ENCODE results near the gene ARAF. TPM values are rescaled to one million over a fixed set of nuclear protein-coding genes. Genes with fewer than 3 reads are reported as not detected.

The ARAF gene
- total RNA-seq, 2 experiments from 2014 or later, result 66.4 to 68.6 TPM

GRCh38 chrX:47578692-47579091 lies 17.7 kb downstream of the ARAF start:
- H3K36me3 Mint-ChIP-seq, result peaks cover 1% of the 10 kb centered on the region
- no peak for DNase-seq
- POLR2A ChIA-PET, result no interaction called here
- peaks cover 38% of the 10 kb centered on the region for H3K4me1 Mint-ChIP-seq (ENCODE audit: low read depth)
- H3K27me3 Mint-ChIP-seq, result no peaks in the 10 kb centered on the region
- H3K9me3 Mint-ChIP-seq, result no peaks in the 10 kb centered on the region
- CTCF ChIA-PET, result no interaction called here
- no peak overlapping the region for H3K4me3 Mint-ChIP-seq
- H3K27ac Mint-ChIP-seq, result no peak overlapping the region
- intact Hi-C loops (cut with micrococcal nuclease), result loop anchor here (1.0 kb wide), 1 partner anchor 17 kb away; the partner anchor contains the start of gene ARAF

DNA sequence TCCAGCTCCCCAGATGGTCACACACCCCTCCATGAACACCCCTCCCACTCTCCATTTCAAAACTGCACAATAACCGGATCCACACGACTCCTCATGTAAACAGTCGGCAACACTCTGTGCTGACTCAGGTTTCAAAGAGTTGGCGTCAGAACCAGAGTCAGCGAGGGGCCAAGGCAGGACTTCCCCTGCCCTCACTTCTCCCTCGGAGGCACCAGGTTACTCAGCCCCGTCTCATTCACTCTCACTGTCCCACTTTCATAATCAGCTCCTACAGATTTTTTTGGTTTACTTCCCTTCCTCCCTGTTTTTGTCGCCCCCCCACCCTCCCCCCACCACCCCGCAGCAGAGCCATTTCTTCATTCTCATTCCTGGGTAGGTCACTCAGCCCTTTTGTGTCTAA lies 18.5 kb downstream of the ARAF start:
- peaks cover 41% of the 10 kb centered on the region for H3K4me1 Mint-ChIP-seq (ENCODE audit: low read depth)
- H3K27me3 Mint-ChIP-seq, result no peaks in the 10 kb centered on the region
- CTCF ChIA-PET, result no interaction called here
- H3K27ac Mint-ChIP-seq, result peak overlapping the region; percentile 71
- no peaks in the 10 kb centered on the region for H3K9me3 Mint-ChIP-seq
- H3K36me3 Mint-ChIP-seq, result peaks cover 1% of the 10 kb centered on the region
- intact Hi-C loops (cut with micrococcal nuclease), result loop anchor here (1.0 kb wide), 1 partner anchor 18 kb away; the partner anchor contains the start of gene ARAF
- POLR2A ChIA-PET, result no interaction called here
- DNase-seq, result peak; percentile 83
- peak overlapping the region; percentile 29 for H3K4me3 Mint-ChIP-seq

DNA sequence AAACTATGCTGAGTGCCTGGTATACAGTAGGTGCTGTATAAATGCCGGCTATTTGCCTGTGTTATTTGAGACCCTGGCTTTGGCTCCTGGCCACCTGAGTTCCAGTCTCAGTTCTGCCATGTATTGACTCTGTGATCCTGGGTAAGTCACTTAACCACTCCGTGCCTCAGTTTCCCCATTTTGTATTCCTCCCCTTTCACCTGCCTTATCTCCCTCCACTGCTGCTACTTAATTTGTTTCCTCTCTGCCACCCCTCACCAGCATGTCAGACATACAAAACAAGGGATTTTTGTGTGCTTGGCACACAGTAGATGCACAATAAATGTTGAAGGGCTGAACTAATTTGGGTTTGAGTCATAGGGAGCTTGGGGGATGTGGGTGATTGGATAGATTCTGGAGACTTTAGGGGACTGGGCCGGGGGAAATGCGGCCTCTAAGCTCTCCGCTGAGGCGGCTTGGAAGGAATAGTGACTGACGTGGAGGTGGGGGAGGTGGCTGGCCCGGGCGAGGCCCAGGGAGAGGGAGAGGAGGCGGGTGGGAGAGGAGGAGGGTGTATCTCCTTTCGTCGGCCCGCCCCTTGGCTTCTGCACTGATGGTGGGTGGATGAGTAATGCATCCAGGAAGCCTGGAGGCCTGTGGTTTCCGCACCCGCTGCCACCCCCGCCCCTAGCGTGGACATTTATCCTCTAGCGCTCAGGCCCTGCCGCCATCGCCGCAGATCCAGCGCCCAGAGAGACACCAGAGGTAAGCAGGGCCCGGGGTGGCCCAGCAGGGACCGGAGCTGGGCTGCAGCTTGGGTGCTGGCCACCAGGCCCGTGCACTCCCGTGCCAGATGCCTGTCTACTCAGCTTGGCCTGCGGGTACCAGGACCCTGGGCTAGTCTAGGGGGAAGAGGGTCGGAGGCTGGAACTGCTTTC lies 21.0 kb downstream of the ARAF start, which contains the start of gene TIMP1:
TIMP1 (plus strand) TSS at position 706 of the 917 bp plus-strand sequence. CDS start 980 bp downstream, outside the sequence.
- DNase-seq, result peak; percentile 92
- Mint-ChIP-seq H3K4me1 (ENCODE audit: low read depth) (peaks cover 41% of the 10 kb centered on the region), H3K36me3 (peaks cover 1% of the 10 kb centered on the region), H3K9me3 (no peaks in the 10 kb centered on the region), H3K27me3 (no peaks in the 10 kb centered on the region), H3K27ac (peak within 1 kb of the TSS; percentile 74), H3K4me3 (peak within 1 kb of the TSS; percentile 65)
- intact Hi-C loops (cut with micrococcal nuclease), result loop anchor here (5.0 kb wide), 2 partner anchors 40 to 70 kb away; partner anchors contain the start of gene ELK1
- ChIA-PET POLR2A (no interaction called here), CTCF (interaction anchor here (1.0 kb wide), 1 partner anchor 26 kb away, joined by 3 read pairs; no protein-coding TSS in a partner anchor)

DNA sequence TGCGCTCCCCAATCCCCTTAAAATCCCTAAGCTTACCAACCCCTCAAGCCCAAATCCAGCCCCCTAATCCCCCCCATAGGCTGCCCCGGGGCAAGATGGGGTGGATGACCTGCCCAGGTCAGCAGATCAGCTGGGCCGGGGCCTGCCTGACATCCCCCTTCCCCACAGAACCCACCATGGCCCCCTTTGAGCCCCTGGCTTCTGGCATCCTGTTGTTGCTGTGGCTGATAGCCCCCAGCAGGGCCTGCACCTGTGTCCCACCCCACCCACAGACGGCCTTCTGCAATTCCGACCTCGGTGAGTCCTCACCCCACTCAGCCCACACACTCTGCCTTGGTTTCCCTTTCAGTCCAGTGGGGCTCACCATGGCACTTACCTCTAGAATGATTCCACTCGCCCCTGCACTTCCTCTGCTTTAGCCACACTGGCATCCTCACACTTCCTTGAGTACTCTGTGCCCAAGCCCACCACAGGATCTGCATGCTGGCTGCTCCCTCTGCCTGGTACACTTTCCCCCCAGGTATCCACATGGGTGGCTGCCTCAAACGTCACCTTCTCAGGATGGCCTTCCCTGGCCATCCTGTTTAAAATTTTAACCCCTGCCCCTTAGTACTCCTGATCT lies 22.3 kb downstream of the ARAF start:
- intact Hi-C loops (cut with micrococcal nuclease), result loop anchor here (5.0 kb wide), 2 partner anchors 39 to 69 kb away; partner anchors contain the start of gene ELK1
- Mint-ChIP-seq H3K4me3 (peak overlapping the region; percentile 65), H3K27ac (peak overlapping the region; percentile 47)

GRCh38 chrX:47584714-47585113 lies 23.7 kb downstream of the ARAF start:
- Mint-ChIP-seq H3K9me3 (no peaks in the 10 kb centered on the region), H3K4me1 (ENCODE audit: low read depth) (peaks cover 21% of the 10 kb centered on the region), H3K27ac (no peak overlapping the region), H3K36me3 (peaks cover 1% of the 10 kb centered on the region), H3K27me3 (no peaks in the 10 kb centered on the region), H3K4me3 (no peak overlapping the region)
- ChIA-PET POLR2A (no interaction called here), CTCF (no interaction called here)
- no peak for DNase-seq
- intact Hi-C loops (cut with micrococcal nuclease), result loop anchor here (5.0 kb wide), 2 partner anchors 38 to 68 kb away; partner anchors contain the start of gene ELK1

More for the DNA sequence above, 22.3 kb downstream of the ARAF start:
- Mint-ChIP-seq H3K9me3 (no peaks in the 10 kb centered on the region), H3K4me1 (ENCODE audit: low read depth) (peaks cover 31% of the 10 kb centered on the region), H3K36me3 (peaks cover 1% of the 10 kb centered on the region), H3K27me3 (no peaks in the 10 kb centered on the region)
- POLR2A ChIA-PET, result no interaction called here
- no peak for DNase-seq
- CTCF ChIA-PET, result no interaction called here

DNA sequence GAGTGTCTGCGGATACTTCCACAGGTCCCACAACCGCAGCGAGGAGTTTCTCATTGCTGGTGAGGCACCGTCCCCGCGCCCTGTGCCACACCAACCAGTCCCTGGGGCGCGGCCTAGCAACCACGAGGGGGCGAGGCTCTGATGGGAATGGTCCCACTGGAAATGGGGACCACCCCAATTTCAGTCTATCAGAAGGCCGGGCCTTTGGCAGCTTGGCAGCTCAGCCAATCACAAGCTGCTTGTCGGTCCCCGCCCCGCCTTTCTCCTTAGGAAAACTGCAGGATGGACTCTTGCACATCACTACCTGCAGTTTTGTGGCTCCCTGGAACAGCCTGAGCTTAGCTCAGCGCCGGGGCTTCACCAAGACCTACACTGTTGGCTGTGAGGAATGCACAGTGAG lies 24.3 kb downstream of the ARAF start:
- Mint-ChIP-seq H3K27me3 (no peaks in the 10 kb centered on the region), H3K4me1 (ENCODE audit: low read depth) (peaks cover 19% of the 10 kb centered on the region), H3K36me3 (peaks cover 1% of the 10 kb centered on the region), H3K9me3 (no peaks in the 10 kb centered on the region), H3K27ac (no peak overlapping the region), H3K4me3 (no peak overlapping the region)
- no peak for DNase-seq
- CTCF ChIA-PET, result no interaction called here
- intact Hi-C loops (cut with micrococcal nuclease), result no loop called here
- POLR2A ChIA-PET, result no interaction called here

GRCh38 chrX:47586043-47586787 lies 25.2 kb downstream of the ARAF start:
- Mint-ChIP-seq H3K27ac (no peak overlapping the region), H3K36me3 (peaks cover 1% of the 10 kb centered on the region), H3K4me1 (ENCODE audit: low read depth) (peaks cover 17% of the 10 kb centered on the region), H3K9me3 (no peaks in the 10 kb centered on the region), H3K4me3 (no peak overlapping the region), H3K27me3 (no peaks in the 10 kb centered on the region)
- CTCF ChIA-PET, result no interaction called here
- POLR2A ChIA-PET, result no interaction called here
- intact Hi-C loops (cut with micrococcal nuclease), result no loop called here
- DNase-seq, result no peak

- POLR2A ChIA-PET, result no interaction called here
- H3K4me3 Mint-ChIP-seq, result no peak overlapping the region
Observed at GRCh38 chrX:47587091-47587891, 26.3 kb downstream of the ARAF start.

DNA sequence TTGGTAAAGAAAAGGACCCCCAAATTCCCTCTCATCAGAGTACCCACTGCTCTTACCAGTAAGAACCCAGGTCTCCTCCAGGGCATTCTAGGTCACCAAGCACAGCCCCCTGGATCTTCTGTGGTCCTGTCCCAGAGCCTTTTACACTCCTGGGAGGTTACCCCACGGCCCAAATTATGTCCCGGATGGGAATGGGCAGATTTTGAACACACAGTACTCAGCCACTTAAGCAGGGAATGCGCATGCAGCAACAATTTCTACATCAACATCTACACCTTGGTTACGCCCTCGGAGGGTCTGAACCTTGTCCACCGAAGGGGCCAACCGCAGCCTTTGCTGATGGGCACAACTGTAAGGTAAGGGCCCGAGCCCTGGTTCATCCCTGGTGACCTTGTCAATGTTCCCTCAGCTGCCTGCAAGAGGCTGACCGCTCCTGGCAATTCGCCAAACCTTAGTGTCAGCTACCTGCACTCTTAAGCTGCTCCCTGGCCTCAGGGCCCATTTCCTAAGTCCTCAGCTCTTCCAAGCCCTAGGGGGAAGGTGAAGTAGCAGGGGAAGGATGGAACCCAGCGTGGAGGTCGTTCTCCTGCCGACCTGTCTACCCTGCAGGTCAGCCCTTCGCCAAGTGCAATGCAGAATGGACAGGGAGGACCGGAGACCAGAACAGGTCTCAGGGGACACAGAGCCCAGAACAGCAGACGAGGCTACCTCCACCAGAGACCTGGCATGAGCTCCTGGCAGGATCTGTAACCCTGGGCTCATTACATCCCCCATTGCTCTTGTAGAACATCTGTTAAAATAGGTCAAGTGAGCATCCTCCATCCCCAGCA lies 27.1 kb downstream of the ARAF start:
- peaks cover 1% of the 10 kb centered on the region for H3K36me3 Mint-ChIP-seq
- ChIA-PET CTCF (no interaction called here), POLR2A (no interaction called here)

More at GRCh38 chrX:47587091-47587891, 26.3 kb downstream of the ARAF start:
- no peak for DNase-seq
- intact Hi-C loops (cut with micrococcal nuclease), result no loop called here
- Mint-ChIP-seq H3K9me3 (no peaks in the 10 kb centered on the region), H3K4me1 (ENCODE audit: low read depth) (peaks cover 9% of the 10 kb centered on the region), H3K27ac (no peak overlapping the region), H3K27me3 (no peaks in the 10 kb centered on the region), H3K36me3 (peaks cover 1% of the 10 kb centered on the region)
- CTCF ChIA-PET, result no interaction called here

GRCh38 chrX:47590984-47591383 lies 30.0 kb downstream of the ARAF start:
- no peaks in the 10 kb centered on the region for H3K36me3 Mint-ChIP-seq
- CTCF ChIA-PET, result no interaction called here
- H3K4me3 Mint-ChIP-seq, result no peak overlapping the region
- H3K9me3 Mint-ChIP-seq, result peaks cover under 1% of the 10 kb centered on the region
- intact Hi-C loops (cut with micrococcal nuclease), result no loop called here
- POLR2A ChIA-PET, result no interaction called here
- DNase-seq, result no peak
- no peaks in the 10 kb centered on the region for H3K27me3 Mint-ChIP-seq
- H3K4me1 Mint-ChIP-seq (ENCODE audit: low read depth), result peaks cover 5% of the 10 kb centered on the region
- no peak overlapping the region for H3K27ac Mint-ChIP-seq

More for the DNA sequence above, 27.1 kb downstream of the ARAF start:
- H3K4me1 Mint-ChIP-seq (ENCODE audit: low read depth), result peaks cover 9% of the 10 kb centered on the region
- no peaks in the 10 kb centered on the region for H3K27me3 Mint-ChIP-seq
- no peak for DNase-seq
- H3K27ac Mint-ChIP-seq, result no peak overlapping the region
- H3K4me3 Mint-ChIP-seq, result no peak overlapping the region
- no peaks in the 10 kb centered on the region for H3K9me3 Mint-ChIP-seq
- intact Hi-C loops (cut with micrococcal nuclease), result no loop called here

DNA sequence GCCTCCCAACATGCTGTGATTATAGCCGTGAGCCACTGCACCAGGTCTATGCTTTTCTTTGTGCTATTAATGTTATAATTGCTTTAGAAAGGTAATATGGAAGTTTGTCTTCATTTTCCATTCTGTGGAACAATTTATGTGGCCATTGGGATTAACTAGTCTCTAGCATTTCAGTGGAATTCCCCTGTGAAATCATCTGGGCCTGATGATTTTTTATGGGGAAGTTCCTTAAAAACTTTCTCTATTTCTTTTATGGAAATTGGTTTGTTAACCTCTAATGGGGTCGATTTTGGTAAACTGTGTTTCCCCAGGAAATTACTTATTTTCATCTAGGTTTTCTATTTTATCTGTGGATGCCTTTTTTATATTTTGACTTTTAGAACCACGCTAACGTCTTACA lies 32.5 kb downstream of the ARAF start:
- H3K27ac Mint-ChIP-seq, result no peak overlapping the region
- peaks cover 13% of the 10 kb centered on the region for H3K9me3 Mint-ChIP-seq
- POLR2A ChIA-PET, result no interaction called here
- intact Hi-C loops (cut with micrococcal nuclease), result no loop called here
- CTCF ChIA-PET, result no interaction called here
- peaks cover 9% of the 10 kb centered on the region for H3K4me1 Mint-ChIP-seq (ENCODE audit: low read depth)
- no peak overlapping the region for H3K4me3 Mint-ChIP-seq
- peaks cover 8% of the 10 kb centered on the region for H3K36me3 Mint-ChIP-seq
- no peaks in the 10 kb centered on the region for H3K27me3 Mint-ChIP-seq
- DNase-seq, result no peak

Measured in activated CD4-positive, alpha-beta memory T cell treated with anti-CD3 and anti-CD28 coated beads for 36 hours (primary cell).